GM12864 (cell line): ENCODE data around the gene CACNA1F.
A peak's percentile ranks its signal among the peaks of the same experiment; 100 is the strongest.

Experiments
- DNase-seq: peaks from one replicate; pipeline ENCODE4 v3.0.0-alpha.2; 2011; ENCODE audit warnings: low read depth
- H3K4me3 ChIP-seq: 2 replicates; pipeline ENCODE4 v1.5.1; 2011; ENCODE audit warnings: mild to moderate bottlenecking, low read depth, low read length, control low read depth
- TF ChIP-seq, protein P1 (sequence below): IDR thresholded peaks from 2 replicates; pipeline ENCODE4 v1.5.1; 2011; ENCODE audit warnings: low read depth, mild to moderate bottlenecking, moderate library complexity, low read length, control low read depth, inconsistent platforms; ENCODE audit errors: missing control alignments

The CACNA1F gene

GRCh38 chrX:49187526-49187925, 45.6 kb downstream of the CACNA1F start:
- TF ChIP-seq, protein P1, sequence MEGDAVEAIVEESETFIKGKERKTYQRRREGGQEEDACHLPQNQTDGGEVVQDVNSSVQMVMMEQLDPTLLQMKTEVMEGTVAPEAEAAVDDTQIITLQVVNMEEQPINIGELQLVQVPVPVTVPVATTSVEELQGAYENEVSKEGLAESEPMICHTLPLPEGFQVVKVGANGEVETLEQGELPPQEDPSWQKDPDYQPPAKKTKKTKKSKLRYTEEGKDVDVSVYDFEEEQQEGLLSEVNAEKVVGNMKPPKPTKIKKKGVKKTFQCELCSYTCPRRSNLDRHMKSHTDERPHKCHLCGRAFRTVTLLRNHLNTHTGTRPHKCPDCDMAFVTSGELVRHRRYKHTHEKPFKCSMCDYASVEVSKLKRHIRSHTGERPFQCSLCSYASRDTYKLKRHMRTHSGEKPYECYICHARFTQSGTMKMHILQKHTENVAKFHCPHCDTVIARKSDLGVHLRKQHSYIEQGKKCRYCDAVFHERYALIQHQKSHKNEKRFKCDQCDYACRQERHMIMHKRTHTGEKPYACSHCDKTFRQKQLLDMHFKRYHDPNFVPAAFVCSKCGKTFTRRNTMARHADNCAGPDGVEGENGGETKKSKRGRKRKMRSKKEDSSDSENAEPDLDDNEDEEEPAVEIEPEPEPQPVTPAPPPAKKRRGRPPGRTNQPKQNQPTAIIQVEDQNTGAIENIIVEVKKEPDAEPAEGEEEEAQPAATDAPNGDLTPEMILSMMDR: no peak
- DNase-seq: no peak
- no peak overlapping the region for H3K4me3 ChIP-seq

DNA sequence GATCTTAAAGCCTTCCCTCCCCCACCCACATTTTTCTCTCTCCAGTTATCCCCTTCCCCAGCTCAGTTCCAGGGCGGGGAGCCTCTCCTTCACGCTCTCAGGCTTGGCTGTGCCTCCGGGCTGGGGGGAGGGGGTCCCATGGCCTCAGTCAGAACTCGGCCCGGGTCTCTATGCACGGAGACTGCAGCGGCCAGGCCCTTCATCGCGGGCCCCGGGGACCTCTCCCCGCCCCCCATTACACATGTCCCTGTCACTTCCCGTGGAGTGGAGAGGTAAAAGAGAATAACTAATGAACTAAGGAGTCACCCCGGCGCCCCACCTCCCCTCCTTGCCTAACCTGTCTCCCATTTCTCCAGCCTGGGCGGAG, 46.1 kb downstream of the CACNA1F start:
- no peak for DNase-seq
- H3K4me3 ChIP-seq: no peak overlapping the region
- TF ChIP-seq, protein P1: no peak

DNA sequence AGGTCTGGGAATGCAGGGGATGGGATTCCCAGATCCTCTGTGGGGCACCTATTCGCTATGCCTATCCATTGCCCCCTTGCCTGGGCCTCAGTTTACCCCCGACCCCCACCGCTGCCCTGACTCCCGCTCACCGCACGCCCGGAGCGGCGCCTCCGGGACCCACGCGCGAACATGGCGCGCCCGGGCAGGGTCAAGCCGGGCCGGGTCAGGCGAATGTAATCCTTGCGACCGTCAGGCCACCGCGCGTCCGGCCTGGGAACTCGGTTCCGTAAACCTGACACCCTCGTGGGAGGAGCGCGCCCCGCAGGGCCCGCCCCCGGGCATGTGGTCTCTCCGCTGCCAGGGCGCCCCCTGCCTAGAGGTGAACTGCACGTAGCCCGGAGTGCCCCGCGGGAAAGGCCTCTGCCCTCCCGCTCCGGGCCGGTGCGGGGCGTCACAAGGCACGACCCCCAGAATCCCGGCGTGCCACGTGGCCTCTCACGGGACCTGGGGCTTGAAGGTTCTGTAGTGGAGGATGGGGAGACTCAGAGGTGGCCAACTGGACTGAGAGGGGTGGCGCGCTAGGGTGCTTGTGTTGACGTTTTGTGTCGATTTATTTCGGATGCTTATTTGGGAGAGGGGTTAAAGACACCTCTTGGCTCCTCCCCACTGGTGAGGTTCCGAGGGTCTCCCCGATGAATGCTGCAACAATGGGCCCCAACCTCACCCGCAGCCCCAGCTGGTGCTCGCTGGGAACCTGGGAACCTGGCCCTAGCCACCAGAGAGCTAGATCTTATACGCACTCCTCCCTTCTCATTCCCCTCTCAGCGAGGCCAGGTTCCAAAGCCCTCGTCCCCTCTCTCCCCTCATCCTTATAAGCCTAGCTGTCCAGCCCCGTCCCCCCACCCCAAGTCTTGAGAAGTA, 46.8 kb downstream of the CACNA1F start, which contains the start of gene PRICKLE3:
PRICKLE3 (minus strand) TSS at position 249 of the 903 bp plus-strand sequence; CDS start at position 173, 76 bp downstream.
- peak within 1 kb of the TSS; percentile 86 for H3K4me3 ChIP-seq
- TF ChIP-seq, protein P1: peak; percentile 45
- DNase-seq: no peak

- DNase-seq: no peak
- H3K4me3 ChIP-seq: peak overlapping the region; percentile 86
- TF ChIP-seq, protein P1: no peak
These were observed 48.6 kb downstream of the CACNA1F start for GRCh38 chrX:49184294-49185281.

- TF ChIP-seq, protein P1: no peak
- no peak for DNase-seq
- H3K4me3 ChIP-seq: no peak overlapping the region
These were observed 49.3 kb downstream of the CACNA1F start for GRCh38 chrX:49183701-49184281.

DNA sequence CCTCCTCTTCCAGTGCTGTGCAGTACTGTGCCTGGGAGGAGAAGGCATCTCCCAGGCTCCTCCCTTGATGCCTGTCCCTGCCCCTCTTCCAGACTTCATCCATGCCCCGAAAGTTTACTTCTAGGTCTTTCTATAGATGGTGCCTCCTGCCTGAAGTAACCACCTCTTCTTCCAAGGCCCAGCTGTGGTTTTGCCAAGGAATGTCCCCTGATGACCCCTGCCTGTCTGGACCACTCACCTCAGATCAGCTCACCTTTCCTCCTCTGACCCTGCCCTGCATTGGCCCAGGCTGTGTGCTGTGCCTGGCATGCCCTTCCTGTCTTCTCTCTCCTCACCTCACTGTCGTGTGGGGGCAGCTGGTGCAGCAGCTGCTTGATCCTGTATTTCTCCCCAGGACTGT, 53.8 kb downstream of the CACNA1F start:
- H3K4me3 ChIP-seq: no peak overlapping the region
- no peak for DNase-seq
- TF ChIP-seq, protein P1: no peak
